ENCODE measurements around the gene MYO1E.
"Not testable (repeated sequence)": the region's sequence is repeated elsewhere in the genome, so short reads cannot be mapped to it uniquely, and the experiment has no call there.

DNA sequence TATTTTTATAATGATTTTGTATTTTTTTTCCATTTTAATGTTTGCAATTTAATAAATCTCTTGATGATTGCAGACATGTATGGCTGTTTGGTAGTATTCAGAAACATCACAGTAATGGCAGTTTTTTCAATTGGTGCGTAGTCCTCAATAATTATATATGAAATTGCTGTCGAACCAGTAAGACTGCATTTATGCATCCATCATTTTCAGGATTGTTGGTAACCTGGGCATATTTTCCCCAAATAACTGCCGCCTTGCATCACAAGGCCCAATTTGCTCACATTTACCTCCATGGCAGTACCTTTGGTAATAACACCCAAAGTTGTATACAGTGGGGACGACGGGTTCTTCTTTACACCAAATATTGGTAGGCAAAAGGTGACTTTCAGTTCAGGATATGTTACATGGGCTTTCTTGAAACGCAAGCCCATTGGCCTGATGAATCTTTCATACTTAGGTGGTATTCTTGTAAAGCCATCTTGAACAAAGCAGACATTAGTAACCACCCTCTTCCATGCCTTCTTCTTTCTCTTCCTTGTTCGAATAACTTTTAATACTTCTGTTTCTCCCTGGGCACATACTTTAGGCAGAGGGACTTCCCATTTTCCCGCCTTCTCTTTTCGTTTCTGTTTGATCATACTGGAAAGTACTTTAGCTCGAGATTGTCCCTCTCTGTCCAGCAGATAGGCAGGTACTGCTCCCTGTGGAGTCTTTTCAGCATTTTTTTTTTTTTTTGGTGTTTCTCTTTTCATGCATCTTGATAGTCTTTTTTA, 28.6 kb upstream of the MYO1E start:
- TF ChIP-seq, protein P1, sequence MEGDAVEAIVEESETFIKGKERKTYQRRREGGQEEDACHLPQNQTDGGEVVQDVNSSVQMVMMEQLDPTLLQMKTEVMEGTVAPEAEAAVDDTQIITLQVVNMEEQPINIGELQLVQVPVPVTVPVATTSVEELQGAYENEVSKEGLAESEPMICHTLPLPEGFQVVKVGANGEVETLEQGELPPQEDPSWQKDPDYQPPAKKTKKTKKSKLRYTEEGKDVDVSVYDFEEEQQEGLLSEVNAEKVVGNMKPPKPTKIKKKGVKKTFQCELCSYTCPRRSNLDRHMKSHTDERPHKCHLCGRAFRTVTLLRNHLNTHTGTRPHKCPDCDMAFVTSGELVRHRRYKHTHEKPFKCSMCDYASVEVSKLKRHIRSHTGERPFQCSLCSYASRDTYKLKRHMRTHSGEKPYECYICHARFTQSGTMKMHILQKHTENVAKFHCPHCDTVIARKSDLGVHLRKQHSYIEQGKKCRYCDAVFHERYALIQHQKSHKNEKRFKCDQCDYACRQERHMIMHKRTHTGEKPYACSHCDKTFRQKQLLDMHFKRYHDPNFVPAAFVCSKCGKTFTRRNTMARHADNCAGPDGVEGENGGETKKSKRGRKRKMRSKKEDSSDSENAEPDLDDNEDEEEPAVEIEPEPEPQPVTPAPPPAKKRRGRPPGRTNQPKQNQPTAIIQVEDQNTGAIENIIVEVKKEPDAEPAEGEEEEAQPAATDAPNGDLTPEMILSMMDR (conservative IDR thresholded peaks at IDR 0.05; ENCODE audit: low read depth, low read length) = not testable (repeated sequence)
- not testable (repeated sequence) for TF ChIP-seq POLR2A (IDR thresholded peaks at IDR 0.05; ENCODE audit: low read depth, low read length); MXI1 (IDR thresholded peaks at IDR 0.05; ENCODE audit: borderline replicate concordance, low read depth, low read length); SMC3 (IDR thresholded peaks at IDR 0.05; ENCODE audit: low read depth, low read length); RAD21 (IDR thresholded peaks at IDR 0.05; ENCODE audit: low read length); MAFK (IDR thresholded peaks at IDR 0.05; ENCODE audit: low read depth, low read length); RFX5 (IDR thresholded peaks at IDR 0.05; ENCODE audit: low read depth, low read length); CHD1 (IDR thresholded peaks at IDR 0.05; ENCODE audit: low read depth, low read length); CEBPB (IDR thresholded peaks at IDR 0.05; ENCODE audit: low read depth, low read length); FOS (IDR thresholded peaks at IDR 0.05; ENCODE audit: low read depth, low read length); RCOR1 (IDR thresholded peaks at IDR 0.05; ENCODE audit: insufficient replicate concordance, low read length); MAZ (IDR thresholded peaks at IDR 0.05; ENCODE audit: borderline replicate concordance, low read depth, low read length); NFE2L2 (IDR thresholded peaks at IDR 0.05; ENCODE audit: low read depth, low read length)

Measured in IMR-90 (cell line).